GM23338 (cell line): ENCODE results near the gene MAP4K4. TPM values are rescaled to one million over a fixed set of nuclear protein-coding genes. Genes with fewer than 3 reads are reported as not detected.

Experiments
- ATAC-seq: fragments of 200-7000 bp; cut with Tn5 transposase; 3 replicates; pipeline ENCODE4 v1.9.1; 2020
- DNase-seq: peaks from one replicate; pipeline ENCODE4 v3.0.0-alpha.2; 2015; ENCODE audit warnings: low spot score
- H2AFZ ChIP-seq: fragments of 200-600 bp; sonication (generic); 2 replicates; pipeline ENCODE4 v1.8.0; 2016; ENCODE audit warnings: antibody characterized with exemption, mild to moderate bottlenecking, moderate library complexity
- H3F3A ChIP-seq: fragments of 200-600 bp; sonication (generic); replicated peaks from 2 replicates; pipeline ENCODE4 v1.8.0; 2017; ENCODE audit warnings: antibody characterized with exemption, mixed run types, low read depth
- H3K27ac ChIP-seq: fragments of 200-600 bp; sonication (generic); 2 replicates; pipeline ENCODE4 v1.6.1; 2016; ENCODE audit warnings: low read depth
- H3K27me3 ChIP-seq: fragments of 200-600 bp; sonication (generic); 2 replicates; pipeline ENCODE4 v1.8.0; 2016; ENCODE audit warnings: mild to moderate bottlenecking, mixed run types, moderate library complexity; ENCODE audit not compliant: insufficient read depth
- H3K36me3 ChIP-seq: fragments of 200-600 bp; sonication (generic); 2 replicates; pipeline ENCODE4 v1.8.0; 2016; ENCODE audit warnings: mild to moderate bottlenecking; ENCODE audit not compliant: insufficient read depth
- H3K4me1 ChIP-seq: fragments of 200-600 bp; sonication (generic); 2 replicates; pipeline ENCODE4 v1.8.0; 2016; ENCODE audit warnings: mild to moderate bottlenecking, moderate library complexity; ENCODE audit not compliant: insufficient read depth
- H3K4me2 ChIP-seq: fragments of 200-600 bp; sonication (generic); 2 replicates; pipeline ENCODE4 v1.7.1; 2017; ENCODE audit warnings: mixed run types
- H3K4me3 ChIP-seq: fragments of 200-600 bp; sonication (generic); 2 replicates; pipeline ENCODE4 v1.6.1; 2016; ENCODE audit warnings: mixed run types
- H3K79me2 ChIP-seq: fragments of 200-600 bp; sonication (generic); replicated peaks from 2 replicates; pipeline ENCODE4 v1.8.0; 2017; ENCODE audit warnings: mild to moderate bottlenecking; ENCODE audit not compliant: insufficient read depth
- H3K9me2 ChIP-seq: fragments of 200-600 bp; sonication (generic); 2 replicates; pipeline ENCODE4 v1.8.0; 2017; ENCODE audit not compliant: insufficient read depth
- H4K20me1 ChIP-seq: fragments of 200-600 bp; sonication (generic); replicated peaks from 2 replicates; pipeline ENCODE4 v1.8.0; 2017; ENCODE audit warnings: mild to moderate bottlenecking; ENCODE audit not compliant: insufficient read depth
- H3K27ac Mint-ChIP-seq: 2 replicates; pipeline ENCODE4 v1.8.0; 2020; ENCODE audit warnings: inconsistent platforms, mild to moderate bottlenecking, moderate library complexity, mixed read lengths
- H3K27me3 Mint-ChIP-seq: 3 replicates; pipeline ENCODE4 v1.8.0; 2022; ENCODE audit warnings: low read depth, mild to moderate bottlenecking, moderate library complexity, mixed read lengths, inconsistent platforms; ENCODE audit not compliant: insufficient read depth, poor library complexity
- H3K36me3 Mint-ChIP-seq: 3 replicates; pipeline ENCODE4 v1.8.0; 2021; ENCODE audit warnings: low read depth, mild to moderate bottlenecking, inconsistent platforms, moderate library complexity, mixed read lengths
- H3K4me1 Mint-ChIP-seq: 3 replicates; pipeline ENCODE4 v1.8.0; 2020; ENCODE audit warnings: mild to moderate bottlenecking, inconsistent platforms, mixed read lengths
- H3K4me3 Mint-ChIP-seq: 3 replicates; pipeline ENCODE4 v1.8.0; 2021; ENCODE audit warnings: moderate library complexity, mild to moderate bottlenecking, inconsistent platforms, mixed read lengths
- H3K9me3 Mint-ChIP-seq: 3 replicates; pipeline ENCODE4 v1.8.0; 2020; ENCODE audit warnings: moderate library complexity, mild to moderate bottlenecking, inconsistent platforms, mixed read lengths
- CREB1 ChIP-seq: fragments of 250-450 bp; sonication (Bioruptor Pico); IDR thresholded peaks from 2 replicates; pipeline ENCODE4 v1.5.0; 2020; ENCODE audit warnings: low read depth, mild to moderate bottlenecking, moderate library complexity
- CTCF ChIP-seq, 2 experiments: fragments of 200-600 bp in 1 of 2; sonication (generic) in 1 of 2; conservative IDR thresholded peaks; 2 replicates each; pipeline versions ENCODE4 v1.5.1 to v1.6.1; 2016 to 2017; ENCODE audit warnings: antibody characterized with exemption in 2 of 2, low read depth in 2 of 2, mild to moderate bottlenecking in 2 of 2, moderate library complexity in 1 of 2
- ETS1 ChIP-seq: IDR thresholded peaks from 2 replicates; pipeline ENCODE4 v1.6.1; 2016; ENCODE audit warnings: antibody characterized with exemption
- EZH2 ChIP-seq: fragments of 200-600 bp; sonication (generic); IDR thresholded peaks from one replicate; pipeline ENCODE4 v1.8.0; 2017; ENCODE audit warnings: antibody characterized with exemption, mild to moderate bottlenecking, low read depth; ENCODE audit not compliant: unreplicated experiment
- EZH2phosphoT487 ChIP-seq: fragments of 200-600 bp; sonication (generic); IDR thresholded peaks from one replicate; pipeline ENCODE4 v1.8.1; 2018; ENCODE audit warnings: antibody characterized with exemption; ENCODE audit not compliant: unreplicated experiment
- JUNB ChIP-seq: IDR thresholded peaks from one replicate; pipeline ENCODE4 v1.6.1; 2016; ENCODE audit warnings: antibody characterized with exemption; ENCODE audit not compliant: unreplicated experiment
- NANOG ChIP-seq: IDR thresholded peaks from 2 replicates; pipeline ENCODE4 v1.6.1; 2016; ENCODE audit warnings: antibody characterized with exemption, borderline replicate concordance
- POLR2AphosphoS5 ChIP-seq: IDR thresholded peaks from 2 replicates; pipeline ENCODE4 v1.6.1; 2016; ENCODE audit warnings: antibody characterized with exemption, low read depth
- STAT1 ChIP-seq: IDR thresholded peaks from one replicate; pipeline ENCODE4 v1.6.1; 2016; ENCODE audit warnings: antibody characterized with exemption; ENCODE audit not compliant: unreplicated experiment
- ZNF114 ChIP-seq: fragments of 250-450 bp; sonication (Bioruptor Pico); IDR thresholded peaks from 2 replicates; pipeline ENCODE4 v1.5.0; 2020; ENCODE audit warnings: mild to moderate bottlenecking, moderate library complexity
- ZNF331 ChIP-seq: fragments of 250-450 bp; sonication (Bioruptor Pico); IDR thresholded peaks from 2 replicates; pipeline ENCODE4 v1.5.0; 2020; ENCODE audit warnings: low read depth, mild to moderate bottlenecking, moderate library complexity
- polyA plus RNA-seq: library from polyadenylated mRNA; unstranded; fragments of >200 nt; fragmentation: Nextera tagmentation; extraction: Ambion mirVana; gene quantifications from 2 replicates; pipeline ENCODE4 v1.2.1, GENCODE V29; 2016
- total RNA-seq: library from RNA; depleted of rRNA; stranded (reverse); fragments of >200 nt; shearing (Covaris generic); gene quantifications from 2 replicates; pipeline ENCODE4 v1.2.3, GENCODE V29; 2014
- TF ChIP-seq, protein P1 (sequence below): IDR thresholded peaks from one replicate; pipeline ENCODE4 v1.6.1; 2018; ENCODE audit warnings: antibody characterized with exemption; ENCODE audit not compliant: unreplicated experiment
- TF ChIP-seq, protein P2 (sequence below): fragments of 250-450 bp; sonication (Bioruptor Pico); IDR thresholded peaks from 2 replicates; pipeline ENCODE4 v1.5.0; 2020; ENCODE audit warnings: mild to moderate bottlenecking, moderate library complexity

The MAP4K4 gene
- total and polyA plus RNA-seq, 2 experiments from 2014 or later, result 34.6 to 99.2 TPM

GRCh38 chr2:101763496-101764333 is 66.2 kb downstream of the MAP4K4 start:
- H3K4me2 ChIP-seq, result peak overlapping the region; percentile 56
- peaks cover 12% of the 10 kb centered on the region for H4K20me1 ChIP-seq
- no peaks in the 10 kb centered on the region for H3K27me3 Mint-ChIP-seq
- H3K79me2 ChIP-seq, result peaks cover 94% of the 10 kb centered on the region
- H3K27ac ChIP-seq, result no peak overlapping the region
- ATAC-seq (no peak), DNase-seq (no peak)
- peak overlapping the region; percentile 57; the same call in 1 of the 2 replicates for H3K27ac Mint-ChIP-seq
- no peak overlapping the region for H3K4me3 ChIP-seq
- peaks cover 65% of the 10 kb centered on the region for H3K4me1 Mint-ChIP-seq
- no peak for TF ChIP-seq JUNB
- TF ChIP-seq STAT1, result no peak
- no peak for TF ChIP-seq EZH2phosphoT487
- no peak for TF ChIP-seq EZH2
- TF ChIP-seq, protein P1, sequence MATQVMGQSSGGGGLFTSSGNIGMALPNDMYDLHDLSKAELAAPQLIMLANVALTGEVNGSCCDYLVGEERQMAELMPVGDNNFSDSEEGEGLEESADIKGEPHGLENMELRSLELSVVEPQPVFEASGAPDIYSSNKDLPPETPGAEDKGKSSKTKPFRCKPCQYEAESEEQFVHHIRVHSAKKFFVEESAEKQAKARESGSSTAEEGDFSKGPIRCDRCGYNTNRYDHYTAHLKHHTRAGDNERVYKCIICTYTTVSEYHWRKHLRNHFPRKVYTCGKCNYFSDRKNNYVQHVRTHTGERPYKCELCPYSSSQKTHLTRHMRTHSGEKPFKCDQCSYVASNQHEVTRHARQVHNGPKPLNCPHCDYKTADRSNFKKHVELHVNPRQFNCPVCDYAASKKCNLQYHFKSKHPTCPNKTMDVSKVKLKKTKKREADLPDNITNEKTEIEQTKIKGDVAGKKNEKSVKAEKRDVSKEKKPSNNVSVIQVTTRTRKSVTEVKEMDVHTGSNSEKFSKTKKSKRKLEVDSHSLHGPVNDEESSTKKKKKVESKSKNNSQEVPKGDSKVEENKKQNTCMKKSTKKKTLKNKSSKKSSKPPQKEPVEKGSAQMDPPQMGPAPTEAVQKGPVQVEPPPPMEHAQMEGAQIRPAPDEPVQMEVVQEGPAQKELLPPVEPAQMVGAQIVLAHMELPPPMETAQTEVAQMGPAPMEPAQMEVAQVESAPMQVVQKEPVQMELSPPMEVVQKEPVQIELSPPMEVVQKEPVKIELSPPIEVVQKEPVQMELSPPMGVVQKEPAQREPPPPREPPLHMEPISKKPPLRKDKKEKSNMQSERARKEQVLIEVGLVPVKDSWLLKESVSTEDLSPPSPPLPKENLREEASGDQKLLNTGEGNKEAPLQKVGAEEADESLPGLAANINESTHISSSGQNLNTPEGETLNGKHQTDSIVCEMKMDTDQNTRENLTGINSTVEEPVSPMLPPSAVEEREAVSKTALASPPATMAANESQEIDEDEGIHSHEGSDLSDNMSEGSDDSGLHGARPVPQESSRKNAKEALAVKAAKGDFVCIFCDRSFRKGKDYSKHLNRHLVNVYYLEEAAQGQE, result no peak
- TF ChIP-seq ZNF114 (CRISPR knock-in tag), result no peak
- TF ChIP-seq CTCF (conservative IDR thresholded peaks at IDR 0.05; ENCODE audit: low read depth in 2 of 2), result no peak
- no peak for TF ChIP-seq NANOG
- TF ChIP-seq, protein P2, sequence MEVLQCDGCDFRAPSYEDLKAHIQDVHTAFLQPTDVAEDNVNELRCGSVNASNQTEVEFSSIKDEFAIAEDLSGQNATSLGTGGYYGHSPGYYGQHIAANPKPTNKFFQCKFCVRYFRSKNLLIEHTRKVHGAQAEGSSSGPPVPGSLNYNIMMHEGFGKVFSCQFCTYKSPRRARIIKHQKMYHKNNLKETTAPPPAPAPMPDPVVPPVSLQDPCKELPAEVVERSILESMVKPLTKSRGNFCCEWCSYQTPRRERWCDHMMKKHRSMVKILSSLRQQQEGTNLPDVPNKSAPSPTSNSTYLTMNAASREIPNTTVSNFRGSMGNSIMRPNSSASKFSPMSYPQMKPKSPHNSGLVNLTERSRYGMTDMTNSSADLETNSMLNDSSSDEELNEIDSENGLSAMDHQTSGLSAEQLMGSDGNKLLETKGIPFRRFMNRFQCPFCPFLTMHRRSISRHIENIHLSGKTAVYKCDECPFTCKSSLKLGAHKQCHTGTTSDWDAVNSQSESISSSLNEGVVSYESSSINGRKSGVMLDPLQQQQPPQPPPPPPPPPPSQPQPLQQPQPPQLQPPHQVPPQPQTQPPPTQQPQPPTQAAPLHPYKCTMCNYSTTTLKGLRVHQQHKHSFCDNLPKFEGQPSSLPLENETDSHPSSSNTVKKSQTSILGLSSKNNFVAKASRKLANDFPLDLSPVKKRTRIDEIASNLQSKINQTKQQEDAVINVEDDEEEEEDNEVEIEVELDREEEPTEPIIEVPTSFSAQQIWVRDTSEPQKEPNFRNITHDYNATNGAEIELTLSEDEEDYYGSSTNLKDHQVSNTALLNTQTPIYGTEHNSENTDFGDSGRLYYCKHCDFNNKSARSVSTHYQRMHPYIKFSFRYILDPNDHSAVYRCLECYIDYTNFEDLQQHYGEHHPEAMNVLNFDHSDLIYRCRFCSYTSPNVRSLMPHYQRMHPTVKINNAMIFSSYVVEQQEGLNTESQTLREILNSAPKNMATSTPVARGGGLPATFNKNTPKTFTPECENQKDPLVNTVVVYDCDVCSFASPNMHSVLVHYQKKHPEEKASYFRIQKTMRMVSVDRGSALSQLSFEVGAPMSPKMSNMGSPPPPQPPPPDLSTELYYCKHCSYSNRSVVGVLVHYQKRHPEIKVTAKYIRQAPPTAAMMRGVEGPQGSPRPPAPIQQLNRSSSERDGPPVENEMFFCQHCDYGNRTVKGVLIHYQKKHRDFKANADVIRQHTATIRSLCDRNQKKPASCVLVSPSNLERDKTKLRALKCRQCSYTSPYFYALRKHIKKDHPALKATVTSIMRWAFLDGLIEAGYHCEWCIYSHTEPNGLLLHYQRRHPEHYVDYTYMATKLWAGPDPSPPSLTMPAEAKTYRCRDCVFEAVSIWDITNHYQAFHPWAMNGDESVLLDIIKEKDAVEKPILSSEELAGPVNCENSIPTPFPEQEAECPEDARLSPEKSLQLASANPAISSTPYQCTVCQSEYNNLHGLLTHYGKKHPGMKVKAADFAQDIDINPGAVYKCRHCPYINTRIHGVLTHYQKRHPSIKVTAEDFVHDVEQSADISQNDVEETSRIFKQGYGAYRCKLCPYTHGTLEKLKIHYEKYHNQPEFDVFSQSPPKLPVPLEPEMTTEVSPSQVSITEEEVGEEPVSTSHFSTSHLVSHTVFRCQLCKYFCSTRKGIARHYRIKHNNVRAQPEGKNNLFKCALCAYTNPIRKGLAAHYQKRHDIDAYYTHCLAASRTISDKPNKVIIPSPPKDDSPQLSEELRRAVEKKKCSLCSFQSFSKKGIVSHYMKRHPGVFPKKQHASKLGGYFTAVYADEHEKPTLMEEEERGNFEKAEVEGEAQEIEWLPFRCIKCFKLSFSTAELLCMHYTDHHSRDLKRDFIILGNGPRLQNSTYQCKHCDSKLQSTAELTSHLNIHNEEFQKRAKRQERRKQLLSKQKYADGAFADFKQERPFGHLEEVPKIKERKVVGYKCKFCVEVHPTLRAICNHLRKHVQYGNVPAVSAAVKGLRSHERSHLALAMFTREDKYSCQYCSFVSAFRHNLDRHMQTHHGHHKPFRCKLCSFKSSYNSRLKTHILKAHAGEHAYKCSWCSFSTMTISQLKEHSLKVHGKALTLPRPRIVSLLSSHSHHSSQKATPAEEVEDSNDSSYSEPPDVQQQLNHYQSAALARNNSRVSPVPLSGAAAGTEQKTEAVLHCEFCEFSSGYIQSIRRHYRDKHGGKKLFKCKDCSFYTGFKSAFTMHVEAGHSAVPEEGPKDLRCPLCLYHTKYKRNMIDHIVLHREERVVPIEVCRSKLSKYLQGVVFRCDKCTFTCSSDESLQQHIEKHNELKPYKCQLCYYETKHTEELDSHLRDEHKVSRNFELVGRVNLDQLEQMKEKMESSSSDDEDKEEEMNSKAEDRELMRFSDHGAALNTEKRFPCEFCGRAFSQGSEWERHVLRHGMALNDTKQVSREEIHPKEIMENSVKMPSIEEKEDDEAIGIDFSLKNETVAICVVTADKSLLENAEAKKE (CRISPR knock-in tag), result no peak
- TF ChIP-seq ZNF331 (CRISPR knock-in tag), result no peak
- no peak for TF ChIP-seq CREB1 (CRISPR knock-in tag)
- no peak for TF ChIP-seq POLR2AphosphoS5
- no peak for TF ChIP-seq ETS1
- H3K9me2 ChIP-seq, result 0 out of 2 replicates have a peak, but pooled peaks cover 4% of the 10 kb centered on the region
- no peaks in the 10 kb centered on the region for H3F3A ChIP-seq
- H3K4me3 Mint-ChIP-seq, result no peak overlapping the region
- H3K36me3 Mint-ChIP-seq, result peaks cover under 1% of the 10 kb centered on the region; the same call in 2 of the 3 replicates
- H3K27me3 ChIP-seq, result no peaks in the 10 kb centered on the region
- H3K36me3 ChIP-seq, result no peaks in the 10 kb centered on the region
- peaks cover 73% of the 10 kb centered on the region for H3K4me1 ChIP-seq
- no peak overlapping the region for H2AFZ ChIP-seq
- peaks cover under 1% of the 10 kb centered on the region; the same call in 2 of the 3 replicates for H3K9me3 Mint-ChIP-seq
